Adipocyte (in vitro differentiated cells): Measurements from ENCODE around the gene POLA2.

Source experiments
- DNase-seq: peaks from one replicate; pipeline ENCODE4 v3.0.0-alpha.2; 2015; ENCODE audit warnings: low read depth
- H3K27me3 ChIP-seq: replicated peaks from 2 replicates; pipeline ENCODE4 v1.7.0; 2013; ENCODE audit warnings: mild to moderate bottlenecking, low read length, moderate library complexity; ENCODE audit not compliant: control insufficient read depth, insufficient read depth
- H3K36me3 ChIP-seq: 2 replicates; pipeline ENCODE4 v1.7.0; 2013; ENCODE audit warnings: low read length, mild to moderate bottlenecking, moderate library complexity; ENCODE audit not compliant: control insufficient read depth, insufficient read depth, severe bottlenecking
- H3K4me1 ChIP-seq: 2 replicates; pipeline ENCODE4 v1.7.0; 2013; ENCODE audit warnings: mild to moderate bottlenecking, low read length, moderate library complexity; ENCODE audit not compliant: control insufficient read depth, insufficient read depth
- H3K4me3 ChIP-seq: 2 replicates; pipeline ENCODE4 v1.7.0; 2013; ENCODE audit warnings: mild to moderate bottlenecking, low read length, moderate library complexity
- H3K9ac ChIP-seq: 2 replicates; pipeline ENCODE4 v1.7.0; 2013; ENCODE audit warnings: mild to moderate bottlenecking, low read length, moderate library complexity
- H3K9me3 ChIP-seq: 2 replicates; pipeline ENCODE4 v1.7.0; 2013; ENCODE audit warnings: mild to moderate bottlenecking, low read length, moderate library complexity; ENCODE audit not compliant: control insufficient read depth

The POLA2 gene

DNA sequence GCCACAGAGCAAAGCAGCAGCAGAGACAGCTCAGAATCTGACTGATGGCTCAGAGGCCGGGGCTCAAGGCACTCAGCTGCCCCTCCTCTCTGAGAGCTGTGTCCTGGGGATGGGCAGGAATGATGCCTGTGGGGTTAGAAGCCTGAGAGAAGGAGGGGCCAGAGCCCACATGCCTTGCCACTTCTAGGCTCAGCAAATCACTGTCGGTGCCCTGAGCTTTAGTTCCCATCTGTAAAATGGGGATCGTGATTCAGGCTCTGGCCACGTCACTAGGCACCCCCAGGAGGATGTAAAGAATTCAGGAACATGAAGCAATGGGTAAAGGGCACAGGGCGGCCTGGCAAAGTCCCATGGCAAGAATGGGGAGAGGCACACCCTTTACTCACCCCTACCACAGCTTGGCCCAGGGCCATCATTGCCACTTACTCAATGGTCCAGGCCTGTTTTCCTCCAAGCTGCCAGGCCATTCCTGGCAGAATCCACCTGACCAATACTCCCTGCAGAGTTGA is 49.5 kb downstream of the POLA2 start:
- Histone ChIP-seq H3K4me1 (peaks cover 60% of the 10 kb centered on the region), H3K4me3 (no peak overlapping the region), H3K9me3 (no peaks in the 10 kb centered on the region), H3K27me3 (no peaks in the 10 kb centered on the region), H3K9ac (peak overlapping the region; percentile 43), H3K36me3 (no peaks in the 10 kb centered on the region)
- DNase-seq = no peak

- H3K4me3 ChIP-seq = peak within 1 kb of the TSS; percentile 97
- peaks cover 3% of the 10 kb centered on the region for H3K36me3 ChIP-seq
- peak; percentile 96 for DNase-seq
- peak within 1 kb of the TSS; percentile 93 for H3K9ac ChIP-seq
- no peaks in the 10 kb centered on the region for H3K9me3 ChIP-seq
- H3K4me1 ChIP-seq = peaks cover 56% of the 10 kb centered on the region
- no peaks in the 10 kb centered on the region for H3K27me3 ChIP-seq
Measured at GRCh38 chr11:65314501-65315203, 52.9 kb downstream of the POLA2 start, which contains the start of gene CDC42EP2. Gene CDC42EP2, plus strand, starts transcription at chr11:65314866. Its CDS starts 6,033 bp downstream, at chr11:65320899.

GRCh38 chr11:65315204-65315865 is 53.6 kb downstream of the POLA2 start:
- peak; percentile 91 for DNase-seq
- peaks cover 3% of the 10 kb centered on the region for H3K36me3 ChIP-seq
- no peaks in the 10 kb centered on the region for H3K9me3 ChIP-seq
- H3K27me3 ChIP-seq = no peaks in the 10 kb centered on the region
- peaks cover 49% of the 10 kb centered on the region for H3K4me1 ChIP-seq
- H3K4me3 ChIP-seq = peak overlapping the region; percentile 97
- peak overlapping the region; percentile 93 for H3K9ac ChIP-seq

GRCh38 chr11:65315866-65316226 is 54.1 kb downstream of the POLA2 start:
- peak overlapping the region; percentile 97 for H3K4me3 ChIP-seq
- peaks cover 9% of the 10 kb centered on the region for H3K36me3 ChIP-seq
- no peaks in the 10 kb centered on the region for H3K9me3 ChIP-seq
- peaks cover 44% of the 10 kb centered on the region for H3K4me1 ChIP-seq
- no peak for DNase-seq
- H3K9ac ChIP-seq = peak overlapping the region; percentile 93
- H3K27me3 ChIP-seq = no peaks in the 10 kb centered on the region

GRCh38 chr11:65316227-65317024 is 54.7 kb downstream of the POLA2 start:
- peak overlapping the region; percentile 97 for H3K4me3 ChIP-seq

DNA sequence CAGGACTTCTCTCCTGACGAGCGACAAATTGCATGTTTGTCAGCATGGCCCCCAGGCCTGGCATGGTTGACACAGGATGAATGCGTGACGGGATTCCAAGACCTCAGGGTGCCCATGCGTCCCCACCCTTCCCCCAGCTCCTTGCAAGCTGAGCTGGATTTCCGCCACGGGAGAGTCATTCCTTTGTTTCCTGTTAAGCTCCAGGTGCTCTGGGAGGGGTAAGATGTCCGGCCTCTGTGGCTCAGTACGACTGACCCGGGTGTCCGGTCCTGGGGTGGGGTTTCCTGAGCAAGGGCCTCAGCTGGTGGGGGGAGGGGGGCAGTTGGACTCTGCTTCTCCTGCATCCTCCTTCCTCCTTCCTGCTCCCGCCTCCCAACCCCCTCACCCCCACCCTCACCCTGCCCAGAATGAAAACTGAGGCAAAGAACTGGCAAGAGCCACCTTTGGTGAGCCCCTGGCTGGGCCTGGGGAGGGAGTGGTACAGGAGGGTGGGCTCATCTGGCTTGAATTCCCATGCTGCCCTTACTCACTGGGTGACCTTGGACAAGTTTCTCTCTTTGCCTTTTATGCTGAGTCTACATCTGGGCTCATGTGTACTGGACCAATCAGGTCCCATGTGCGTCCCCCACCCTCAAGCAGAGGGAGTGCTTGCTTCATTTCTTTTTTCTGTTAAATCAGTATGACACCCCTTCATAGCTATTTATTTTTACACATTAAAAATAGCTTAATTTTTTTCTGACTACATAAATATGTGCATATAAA is 55.4 kb downstream of the POLA2 start:
- peak; percentile 81 for DNase-seq
- peaks cover 40% of the 10 kb centered on the region for H3K4me1 ChIP-seq
- peaks cover 22% of the 10 kb centered on the region for H3K36me3 ChIP-seq
- H3K9ac ChIP-seq = peak overlapping the region; percentile 93
- no peaks in the 10 kb centered on the region for H3K9me3 ChIP-seq
- H3K27me3 ChIP-seq = no peaks in the 10 kb centered on the region
- peak overlapping the region; percentile 97 for H3K4me3 ChIP-seq

More at GRCh38 chr11:65316227-65317024, 54.7 kb downstream of the POLA2 start:
- Histone ChIP-seq H3K9ac (peak overlapping the region; percentile 93), H3K36me3 (peaks cover 14% of the 10 kb centered on the region), H3K4me1 (peaks cover 39% of the 10 kb centered on the region), H3K27me3 (no peaks in the 10 kb centered on the region), H3K9me3 (no peaks in the 10 kb centered on the region)
- peak; percentile 99 for DNase-seq

- Histone ChIP-seq H3K9ac (no peak overlapping the region), H3K9me3 (no peaks in the 10 kb centered on the region), H3K4me3 (no peak overlapping the region), H3K27me3 (no peaks in the 10 kb centered on the region), H3K4me1 (peaks cover 30% of the 10 kb centered on the region), H3K36me3 (peaks cover 35% of the 10 kb centered on the region)
- DNase-seq = no peak
Measured at GRCh38 chr11:65320386-65321075, 58.8 kb downstream of the POLA2 start.

DNA sequence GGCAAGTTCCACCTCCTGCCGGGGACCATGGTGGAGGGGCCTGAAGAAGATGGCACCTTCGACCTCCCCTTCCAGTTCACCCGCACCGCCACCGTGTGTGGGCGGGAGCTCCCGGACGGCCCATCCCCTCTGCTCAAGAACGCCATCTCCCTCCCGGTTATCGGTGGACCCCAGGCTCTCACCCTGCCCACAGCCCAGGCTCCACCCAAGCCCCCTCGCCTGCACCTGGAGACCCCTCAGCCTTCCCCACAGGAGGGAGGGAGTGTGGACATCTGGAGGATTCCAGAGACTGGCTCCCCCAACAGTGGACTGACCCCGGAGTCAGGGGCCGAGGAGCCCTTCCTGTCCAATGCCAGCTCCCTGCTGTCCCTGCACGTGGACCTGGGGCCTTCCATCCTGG is 59.3 kb downstream of the POLA2 start:
- Histone ChIP-seq H3K4me3 (no peak overlapping the region), H3K27me3 (no peaks in the 10 kb centered on the region), H3K4me1 (peaks cover 25% of the 10 kb centered on the region), H3K36me3 (peaks cover 35% of the 10 kb centered on the region), H3K9ac (no peak overlapping the region), H3K9me3 (no peaks in the 10 kb centered on the region)
- no peak for DNase-seq

GRCh38 chr11:65321828-65322485 is 60.2 kb downstream of the POLA2 start:
- H3K27me3 ChIP-seq = no peaks in the 10 kb centered on the region
- peak overlapping the region; percentile 1 for H3K9ac ChIP-seq
- no peaks in the 10 kb centered on the region for H3K9me3 ChIP-seq
- H3K4me1 ChIP-seq = peaks cover 18% of the 10 kb centered on the region
- DNase-seq = no peak
- H3K36me3 ChIP-seq = peaks cover 35% of the 10 kb centered on the region
- no peak overlapping the region for H3K4me3 ChIP-seq

DNA sequence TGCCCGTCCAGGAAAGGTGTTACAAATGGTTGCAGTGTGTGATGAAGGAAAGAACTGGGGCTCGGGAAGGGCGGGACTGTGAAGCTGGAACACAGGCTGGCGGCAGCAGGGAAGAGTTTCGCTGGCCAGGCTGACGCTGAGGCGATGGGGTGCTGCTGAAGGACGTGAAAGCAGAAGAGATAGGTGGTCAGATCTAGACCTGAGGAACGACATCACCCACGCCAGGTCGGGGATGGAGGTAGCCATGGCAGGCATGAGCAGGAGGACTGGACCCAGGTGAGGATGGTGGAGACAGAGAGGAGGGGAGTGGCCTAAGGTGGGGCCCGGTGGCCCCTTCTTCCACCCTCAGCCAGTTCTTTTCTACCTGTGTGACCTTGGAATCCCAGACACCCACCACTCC is 62.1 kb downstream of the POLA2 start:
- no peaks in the 10 kb centered on the region for H3K9me3 ChIP-seq
- H3K4me1 ChIP-seq = peaks cover 20% of the 10 kb centered on the region
- H3K27me3 ChIP-seq = no peaks in the 10 kb centered on the region
- H3K36me3 ChIP-seq = peaks cover 35% of the 10 kb centered on the region
- H3K9ac ChIP-seq = no peak overlapping the region
- no peak overlapping the region for H3K4me3 ChIP-seq
- DNase-seq = no peak
